GM06990 (cell line): ENCODE results near the gene ADAMTS2.

Experiments
- DNase-seq: peaks from one replicate; pipeline ENCODE4 v3.0.0-alpha.2; 2011; ENCODE audit not compliant: insufficient read length; ENCODE audit errors: extremely low read depth
- H3K27me3 ChIP-seq: replicated peaks from 2 replicates; pipeline ENCODE4 v1.6.0; 2011; ENCODE audit warnings: low read length; ENCODE audit not compliant: control insufficient read depth, insufficient read depth
- H3K36me3 ChIP-seq: 2 replicates; pipeline ENCODE4 v1.5.1; 2011; ENCODE audit warnings: low read length; ENCODE audit not compliant: control insufficient read depth, insufficient read depth
- H3K4me3 ChIP-seq: replicated peaks from 2 replicates; pipeline ENCODE4 v1.5.1; 2011; ENCODE audit warnings: low read depth, mild to moderate bottlenecking, control low read depth, low read length
- CTCF ChIP-seq: IDR thresholded peaks from 2 replicates; pipeline ENCODE4 v1.5.1; 2011; ENCODE audit warnings: low read length, control low read depth, mild to moderate bottlenecking, inconsistent platforms; ENCODE audit not compliant: insufficient read depth, poor library complexity, severe bottlenecking

The ADAMTS2 gene

GRCh38 chr5:179180061-179180610, 165.1 kb downstream of the ADAMTS2 start:
- TF ChIP-seq CTCF = no peak
- Histone ChIP-seq H3K36me3 (no peaks in the 10 kb centered on the region), H3K4me3 (no peak overlapping the region), H3K27me3 (no peaks in the 10 kb centered on the region)
- no peak for DNase-seq

- no peak for TF ChIP-seq CTCF
Observed at GRCh38 chr5:179177711-179178575, 167.3 kb downstream of the ADAMTS2 start.

GRCh38 chr5:179176571-179177230, 168.6 kb downstream of the ADAMTS2 start:
- no peak for TF ChIP-seq CTCF
- no peaks in the 10 kb centered on the region for H3K27me3 ChIP-seq
- H3K4me3 ChIP-seq = no peak overlapping the region
- no peak for DNase-seq
- no peaks in the 10 kb centered on the region for H3K36me3 ChIP-seq

More at GRCh38 chr5:179177711-179178575, 167.3 kb downstream of the ADAMTS2 start:
- DNase-seq = no peak
- Histone ChIP-seq H3K36me3 (no peaks in the 10 kb centered on the region), H3K27me3 (no peaks in the 10 kb centered on the region), H3K4me3 (no peak overlapping the region)

- Histone ChIP-seq H3K4me3 (no peak overlapping the region), H3K36me3 (no peaks in the 10 kb centered on the region), H3K27me3 (no peaks in the 10 kb centered on the region)
- TF ChIP-seq CTCF = no peak
- DNase-seq = no peak
Observed at GRCh38 chr5:179176166-179176565, 169.1 kb downstream of the ADAMTS2 start.

GRCh38 chr5:179171816-179172745, 173.2 kb downstream of the ADAMTS2 start:
- H3K27me3 ChIP-seq = no peaks in the 10 kb centered on the region
- TF ChIP-seq CTCF = no peak
- no peaks in the 10 kb centered on the region for H3K36me3 ChIP-seq
- no peak for DNase-seq
- no peak overlapping the region for H3K4me3 ChIP-seq
